IMR-90 (cell line): Measurements from ENCODE around the gene HLX. TPM values are rescaled to one million over a fixed set of nuclear protein-coding genes. Genes with fewer than 3 reads are reported as not detected.

Source experiments
- ATAC-seq: fragments of 200-7000 bp; cut with Tn5 transposase; 2 replicates; pipeline ENCODE4 v1.9.1; 2020; ENCODE audit warnings: low read depth, mild to moderate bottlenecking, moderate library complexity
- BruUV-seq: library from RNA; stranded (reverse); fragments of 400-500 nt; replicated peaks from 2 replicates; lab custom pipeline; 2021; lab: Mats Ljungman, UMichigan
- CTCF ChIA-PET: fragments of 300-600 bp; formaldehyde crosslinking; extraction: SDS; loops from one replicate; lab custom pipeline; 2021; ENCODE audit warnings: antibody characterized with exemption; lab: Yijun Ruan, JAX
- POLR2A ChIA-PET: fragments of 300-600 bp; sonication (Branson Sonifier 250); formaldehyde crosslinking; loops from one replicate; lab custom pipeline; 2022; ENCODE audit warnings: antibody characterized with exemption; ENCODE audit not compliant: unreplicated experiment; lab: Charles Lee
- DNase-seq: peaks from one replicate; pipeline ENCODE4 v3.0.0; 2013
- H2AFZ ChIP-seq: replicated peaks from 2 replicates; pipeline ENCODE3; 2013; ENCODE audit warnings: low read length, mild to moderate bottlenecking; ENCODE audit not compliant: poor library complexity
- H2AK5ac ChIP-seq: 2 replicates; pipeline ENCODE4 v1.6.1; 2013; ENCODE audit warnings: low read depth, low read length, inconsistent platforms
- H2AK9ac ChIP-seq: replicated peaks from 2 replicates; pipeline ENCODE3; 2013; ENCODE audit warnings: mild to moderate bottlenecking, low read depth, low read length, moderate library complexity; ENCODE audit not compliant: poor library complexity
- H2BK120ac ChIP-seq: 2 replicates; pipeline ENCODE4 v1.6.1; 2013; ENCODE audit warnings: low read depth, low read length, inconsistent platforms
- H2BK15ac ChIP-seq: 3 replicates; pipeline ENCODE4 v1.6.1; 2013; ENCODE audit warnings: low read depth, low read length, inconsistent platforms
- H2BK20ac ChIP-seq: 2 replicates; pipeline ENCODE4 v1.6.1; 2013; ENCODE audit warnings: low read depth, mild to moderate bottlenecking, inconsistent platforms, low read length, moderate library complexity
- H2BK5ac ChIP-seq: 2 replicates; pipeline ENCODE4 v1.6.1; 2013; ENCODE audit warnings: mild to moderate bottlenecking, low read depth, low read length, inconsistent platforms; ENCODE audit not compliant: poor library complexity, severe bottlenecking
- H3K14ac ChIP-seq: replicated peaks from 2 replicates; pipeline ENCODE4 v1.6.1; 2013; ENCODE audit warnings: low read depth, low read length, inconsistent platforms
- H3K18ac ChIP-seq: 2 replicates; pipeline ENCODE4 v1.6.1; 2013; ENCODE audit warnings: low read depth, low read length, control low read depth
- H3K23ac ChIP-seq: 2 replicates; pipeline ENCODE4 v1.6.1; 2013; ENCODE audit warnings: low read depth, low read length, inconsistent platforms
- H3K27ac ChIP-seq: 2 replicates; pipeline ENCODE4 v1.5.1; 2013; ENCODE audit warnings: mild to moderate bottlenecking, control low read depth, low read length; ENCODE audit not compliant: insufficient read depth
- H3K27me3 ChIP-seq: 2 replicates; pipeline ENCODE4 v1.6.1; 2013; ENCODE audit warnings: low read length; ENCODE audit not compliant: control insufficient read depth, insufficient read depth
- H3K36me3 ChIP-seq: 2 replicates; pipeline ENCODE4 v1.6.1; 2013; ENCODE audit warnings: low read length, mixed read lengths; ENCODE audit not compliant: control insufficient read depth, insufficient read depth
- H3K4ac ChIP-seq: 2 replicates; pipeline ENCODE4 v1.6.1; 2013; ENCODE audit warnings: low read depth, low read length, inconsistent platforms
- H3K4me1 ChIP-seq: 2 replicates; pipeline ENCODE4 v1.6.1; 2013; ENCODE audit warnings: low read length, mixed read lengths; ENCODE audit not compliant: control insufficient read depth, insufficient read depth
- H3K4me2 ChIP-seq: 2 replicates; pipeline ENCODE4 v1.6.1; 2013; ENCODE audit warnings: low read depth, mild to moderate bottlenecking, control low read depth, low read length, moderate library complexity
- H3K4me3 ChIP-seq: 2 replicates; pipeline ENCODE4 v1.5.1; 2013; ENCODE audit warnings: low read depth, mild to moderate bottlenecking, control low read depth, low read length, moderate library complexity; ENCODE audit not compliant: insufficient read depth
- H3K56ac ChIP-seq: 2 replicates; pipeline ENCODE4 v1.6.1; 2013; ENCODE audit warnings: low read length, inconsistent platforms; ENCODE audit not compliant: insufficient read depth; ENCODE audit errors: extremely low read depth
- H3K79me1 ChIP-seq, 2 experiments: 2 replicates each; pipeline ENCODE4 v1.6.1; 2013; ENCODE audit warnings: low read length in 2 of 2, inconsistent platforms in 1 of 2, low read depth in 1 of 2
- H3K9ac ChIP-seq: 2 replicates; pipeline ENCODE4 v1.6.1; 2013; ENCODE audit warnings: low read depth, low read length, control low read depth
- H3K9me1 ChIP-seq: 2 replicates; pipeline ENCODE4 v1.6.1; 2013; ENCODE audit warnings: low read length, inconsistent platforms; ENCODE audit not compliant: insufficient read depth
- H3K9me3 ChIP-seq: 2 replicates; pipeline ENCODE4 v1.6.1; 2013; ENCODE audit warnings: low read length; ENCODE audit not compliant: control insufficient read depth, insufficient read depth
- H4K20me1 ChIP-seq: 2 replicates; pipeline ENCODE4 v1.6.1; 2013; ENCODE audit warnings: low read length, inconsistent platforms; ENCODE audit not compliant: insufficient read depth
- H4K5ac ChIP-seq: 2 replicates; pipeline ENCODE4 v1.6.1; 2013; ENCODE audit warnings: mild to moderate bottlenecking, low read depth, low read length, control low read depth
- H4K8ac ChIP-seq, 2 experiments: 2 replicates each; pipeline ENCODE4 v1.6.1; 2013; ENCODE audit warnings: low read depth in 2 of 2, low read length in 2 of 2, control low read depth in 1 of 2, inconsistent platforms in 1 of 2
- H4K91ac ChIP-seq: 2 replicates; pipeline ENCODE4 v1.6.1; 2013; ENCODE audit warnings: low read depth, low read length, inconsistent platforms; ENCODE audit not compliant: insufficient read depth
- MAZ ChIP-seq: IDR thresholded peaks from 2 replicates; pipeline ENCODE4 v1.6.1; 2012; ENCODE audit warnings: low read depth, mild to moderate bottlenecking, low read length, improper control_type of control experiment, moderate library complexity, borderline replicate concordance
- RFX5 ChIP-seq: IDR thresholded peaks from 2 replicates; pipeline ENCODE4 v1.8.0; 2012; ENCODE audit warnings: low read depth, mild to moderate bottlenecking, low read length, moderate library complexity
- WGBS, 2 experiments: methylation state at CpG; one replicate each; pipeline versions ENCODE4 v1.1.5 to v1.1.7; 2013; ENCODE audit warnings: missing lambda C conversion rate in 2 of 2; ENCODE audit not compliant: insufficient read length in 1 of 2; ENCODE audit errors: extremely low coverage in 2 of 2; 5-methylcytosine and 5-hydroxymethylcytosine counted together
- dilution Hi-C: fragments of 300-500 bp; cut with HindIII; formaldehyde crosslinking; loops from one replicate; pipeline ENCODE4 v1.14.3; 2018; ENCODE audit warnings: low sequenced_read_pairs; ENCODE audit not compliant: unreplicated experiment
- in situ Hi-C: fragments of 300-500 bp; cut with MboI; formaldehyde crosslinking; loops from 3 replicates; pipeline ENCODE4 v1.14.3; 2019; ENCODE audit warnings: low sequenced_read_pairs, inconsistent platforms, mixed read lengths
- intact Hi-C: fragments of 100-400 bp; cut with micrococcal nuclease; formaldehyde crosslinking; loops from 2 replicates; pipeline ENCODE4 v1.10.0; 2022
- polyA plus RNA-seq, 3 experiments: library from polyadenylated mRNA; depleted of rRNA; stranded (reverse); fragments of >200 nt; gene quantifications; 2 replicates each; pipeline ENCODE4 v1.2.3, GENCODE V29; 2012; ENCODE audit warnings: low replicate concordance in 1 of 3
- total RNA-seq: library from RNA; depleted of rRNA; stranded (reverse); fragments of >200 nt; gene quantifications from 2 replicates; pipeline ENCODE4 v1.2.3, GENCODE V29; 2012

Gene HLX
- total and polyA plus RNA-seq, 2 of the 4 experiments (the other 2 are of a cell fraction), result 4.3 to 6.1 TPM

GRCh38 chr1:220879509-220880361 lies 492 bp downstream of the HLX start:
- Histone ChIP-seq H4K91ac (peak overlapping the region; percentile 44), H3K36me3 (peaks cover 17% of the 10 kb centered on the region), H3K9me1 (peaks cover 8% of the 10 kb centered on the region; the same call in 1 of the 2 replicates), H3K4me2 (peak overlapping the region; percentile 81), H3K4me1 (peaks cover 9% of the 10 kb centered on the region), H3K9ac (peak overlapping the region; percentile 87), H4K20me1 (no peaks in the 10 kb centered on the region), H2BK20ac (no peak overlapping the region), H2AK5ac (no peak overlapping the region), H2BK5ac (peak overlapping the region; percentile 68), H3K23ac (peak overlapping the region; percentile 92; the same call in 1 of the 2 replicates), H3K27ac (peak overlapping the region; percentile 83), H2AFZ (peak overlapping the region; percentile 85), H2BK15ac (no peak overlapping the region), H3K4ac (peak overlapping the region; percentile 71; the same call in 1 of the 2 replicates), H2AK9ac (peak overlapping the region; percentile 80), H4K8ac (peak overlapping the region in 1 of 2 experiments; percentile 50; a peak in 2 of 4 replicates), H3K18ac (peak overlapping the region; percentile 21; the same call in 1 of the 2 replicates), H3K56ac (peak overlapping the region; percentile 38; the same call in 1 of the 2 replicates), H3K9me3 (no peaks in the 10 kb centered on the region), H3K79me1 (peaks cover 10 to 20% of the 10 kb centered on the region in 2 experiments; a peak in 2 of 4 replicates), H4K5ac (0 out of 2 replicates have a peak overlapping the region, but pooled peaks have one; percentile 6), H3K14ac (peak overlapping the region; percentile 92), H3K4me3 (peak overlapping the region; percentile 62), H3K27me3 (no peaks in the 10 kb centered on the region), H2BK120ac (peak overlapping the region; percentile 38; the same call in 1 of the 2 replicates)
- 0% methylated on average over 31 of the region's 94 CpGs; no CpG with 5 or more reads in 1 of the 2 experiments for WGBS, 2 experiments
- intact Hi-C loops (loop anchor here (1.0 to 10.0 kb wide), 6 partner anchors 78 to 1575 kb away; no protein-coding TSS in a partner anchor), in situ Hi-C loops (loop anchor here (10.0 kb wide), 2 partner anchors 215 to 325 kb away; no protein-coding TSS in a partner anchor), dilution Hi-C loops (no loop called here)
- peak; percentile 51 for DNase-seq
- BruUV-seq, result no TSS peak
- ChIA-PET CTCF (interaction anchor here (0.6 to 1.0 kb wide), 5 partner anchors 214 to 1849 kb away, joined by 3 to 6 read pairs (median 4); no protein-coding TSS in a partner anchor), POLR2A (interaction anchor here (0.7 kb wide), 1 partner anchor 297 kb away, joined by 4 read pairs; no protein-coding TSS in a partner anchor)
- ATAC-seq, result peak; percentile 63
- TF ChIP-seq RFX5, result no peak
- peak; percentile 16; the same call in 1 of the 2 replicates for TF ChIP-seq MAZ
